GM23248 (cell line): ENCODE data around the gene NIN.

Experiments
- EZH2 ChIP-seq: fragments of 200-600 bp; sonication (generic); IDR thresholded peaks from 2 replicates; pipeline ENCODE4 v1.6.1; 2018; ENCODE audit warnings: antibody characterized with exemption, mild to moderate bottlenecking; ENCODE audit not compliant: insufficient read depth, poor library complexity, severe bottlenecking
- EZH2phosphoT487 ChIP-seq: fragments of 200-600 bp; sonication (generic); IDR thresholded peaks from 2 replicates; pipeline ENCODE4 v1.6.1; 2018; ENCODE audit warnings: antibody characterized with exemption, moderate library complexity, mild to moderate bottlenecking, low read depth; ENCODE audit not compliant: insufficient read depth

GRCh38 chr14:50795909-50796308 lies 35.1 kb downstream of the NIN start:
- TF ChIP-seq EZH2 (no peak), EZH2phosphoT487 (no peak)
